ENCODE results near the gene PSME3.

PSME3 gene

DNA sequence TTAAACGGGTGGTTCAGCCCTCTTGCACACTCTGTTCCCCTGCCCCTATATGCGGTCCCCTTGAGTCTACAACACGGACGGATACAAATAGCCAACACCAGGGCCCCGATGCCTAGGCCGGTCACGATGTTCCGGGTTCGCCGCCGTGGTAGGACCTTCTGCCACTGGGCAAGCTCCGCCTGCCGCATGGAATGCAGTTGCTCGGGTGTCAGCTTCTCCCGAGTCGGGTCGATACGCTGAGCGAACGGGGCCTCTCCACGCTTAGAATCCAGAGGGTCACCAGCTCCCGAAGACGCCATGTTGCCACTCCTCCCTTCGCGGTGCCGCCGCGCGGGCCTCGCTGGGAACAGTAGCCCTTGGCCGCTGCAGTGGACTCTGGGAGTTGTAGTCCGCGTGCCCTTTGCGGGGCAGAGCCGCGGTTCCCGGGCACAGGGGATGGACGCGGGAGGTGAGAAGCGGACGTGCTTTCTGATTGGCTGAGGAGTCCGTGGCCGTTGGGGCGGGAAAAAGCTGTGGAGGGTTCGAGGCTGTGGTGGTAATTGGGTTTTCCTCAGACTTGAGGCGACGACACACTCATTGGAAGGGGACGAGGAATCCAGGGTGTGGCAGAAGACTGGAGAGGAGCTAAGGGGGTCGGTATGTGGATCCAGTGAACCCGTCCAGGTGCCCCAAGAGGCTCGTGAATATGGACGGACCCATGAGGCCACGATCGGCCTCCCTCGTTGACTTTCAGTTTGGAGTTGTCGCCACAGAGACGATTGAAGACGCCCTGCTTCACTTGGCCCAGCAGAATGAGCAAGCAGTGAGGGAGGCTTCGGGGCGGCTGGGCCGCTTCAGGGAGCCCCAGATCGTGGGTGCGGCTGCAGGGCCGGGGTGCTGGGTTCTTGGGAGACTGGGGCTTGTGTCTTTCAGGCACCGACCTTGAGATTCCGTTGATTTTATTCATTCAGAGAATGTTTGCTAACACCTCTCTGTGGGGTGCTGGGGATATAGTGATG lies 34.5 kb upstream of the PSME3 start, which contains the start of the genes CNTD1 and COA3:
Gene CNTD1, plus strand, starts transcription at position 479 of the 998 bp plus-strand sequence. Its CDS starts 207 bp downstream, at position 686.
Gene COA3, minus strand, starts transcription at position 322 of the 998 bp plus-strand sequence. Its CDS starts 23 bp downstream, at position 299.
- peak; percentile 99 for ATAC-seq (ENCODE audit: insufficient read depth, low read depth)

DNA sequence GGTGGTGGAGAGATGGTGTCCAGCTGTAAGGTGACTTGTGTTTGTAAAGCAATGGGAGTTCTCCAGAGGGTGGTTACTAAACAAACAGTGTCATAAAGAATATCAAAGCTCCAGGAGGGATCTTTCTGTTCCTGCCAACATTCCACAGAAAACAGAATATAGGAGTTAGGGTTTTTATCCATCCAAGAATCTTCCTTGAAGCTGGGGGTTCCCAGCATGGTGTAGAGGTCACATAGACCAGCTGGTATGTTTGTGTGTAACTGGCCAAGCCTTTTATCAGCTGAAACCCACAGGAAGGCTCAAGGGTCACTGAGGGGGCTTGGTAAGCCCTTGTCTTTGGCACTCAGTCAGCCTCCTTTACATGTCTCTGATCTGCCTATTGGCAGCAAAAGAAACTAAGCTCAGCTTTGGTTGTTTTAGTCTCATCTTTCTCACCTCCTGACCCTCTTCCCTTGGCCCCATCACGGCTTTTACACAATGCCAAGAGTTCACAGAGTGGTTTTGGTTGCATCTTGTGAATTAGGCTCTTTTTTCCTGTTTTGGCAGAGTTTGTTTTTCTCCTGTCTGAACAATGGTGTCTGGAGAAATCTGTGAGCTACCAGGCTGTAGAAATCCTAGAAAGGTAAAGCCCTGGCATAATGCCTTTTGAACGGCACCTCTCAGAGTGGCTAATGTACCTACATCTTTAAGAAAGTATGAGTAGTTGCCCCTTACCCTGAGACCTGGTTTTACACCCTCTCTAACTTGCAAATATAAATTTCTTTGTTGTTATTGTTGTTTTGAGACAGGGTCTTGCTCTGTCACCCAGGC lies 29.9 kb upstream of the PSME3 start:
- Histone ChIP-seq H3K9ac (ENCODE audit: low read depth, low read length) (no peak overlapping the region), H3K36me3 (ENCODE audit: insufficient read depth, low read length) (no peaks in the 10 kb centered on the region), H3K27me3 (ENCODE audit: insufficient read depth, low read length, poor library complexity) (no peaks in the 10 kb centered on the region), H3K9me3 (ENCODE audit: insufficient read depth, low read length, severe bottlenecking) (no peaks in the 10 kb centered on the region), H4K20me1 (ENCODE audit: insufficient read depth, low read length) (no peaks in the 10 kb centered on the region), H3K4me2 (ENCODE audit: insufficient read depth, low read length) (no peak overlapping the region), H3K4me1 (ENCODE audit: insufficient read depth, low read length) (peaks cover 10% of the 10 kb centered on the region), H3K79me2 (ENCODE audit: insufficient read depth, low read length) (peaks cover 6% of the 10 kb centered on the region), H2AFZ (ENCODE audit: low read depth, low read length) (no peak overlapping the region), H3K4me3 (ENCODE audit: low read depth in 1 of 2, low read length in 2 of 2) (no peak overlapping the region), H3K27ac (ENCODE audit: low read length) (no peak overlapping the region)
- ATAC-seq (ENCODE audit: insufficient read depth, low read depth) (no peak), DNase-seq (no peak)
- no peak for TF ChIP-seq EZH2 (IDR thresholded peaks at IDR 0.05; ENCODE audit: borderline replicate concordance, low read depth, low read length, severe bottlenecking)
- TF ChIP-seq, protein P1, sequence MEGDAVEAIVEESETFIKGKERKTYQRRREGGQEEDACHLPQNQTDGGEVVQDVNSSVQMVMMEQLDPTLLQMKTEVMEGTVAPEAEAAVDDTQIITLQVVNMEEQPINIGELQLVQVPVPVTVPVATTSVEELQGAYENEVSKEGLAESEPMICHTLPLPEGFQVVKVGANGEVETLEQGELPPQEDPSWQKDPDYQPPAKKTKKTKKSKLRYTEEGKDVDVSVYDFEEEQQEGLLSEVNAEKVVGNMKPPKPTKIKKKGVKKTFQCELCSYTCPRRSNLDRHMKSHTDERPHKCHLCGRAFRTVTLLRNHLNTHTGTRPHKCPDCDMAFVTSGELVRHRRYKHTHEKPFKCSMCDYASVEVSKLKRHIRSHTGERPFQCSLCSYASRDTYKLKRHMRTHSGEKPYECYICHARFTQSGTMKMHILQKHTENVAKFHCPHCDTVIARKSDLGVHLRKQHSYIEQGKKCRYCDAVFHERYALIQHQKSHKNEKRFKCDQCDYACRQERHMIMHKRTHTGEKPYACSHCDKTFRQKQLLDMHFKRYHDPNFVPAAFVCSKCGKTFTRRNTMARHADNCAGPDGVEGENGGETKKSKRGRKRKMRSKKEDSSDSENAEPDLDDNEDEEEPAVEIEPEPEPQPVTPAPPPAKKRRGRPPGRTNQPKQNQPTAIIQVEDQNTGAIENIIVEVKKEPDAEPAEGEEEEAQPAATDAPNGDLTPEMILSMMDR (IDR thresholded peaks at IDR 0.05; ENCODE audit: borderline replicate concordance, extremely low read depth, low read length, poor library complexity, severe bottlenecking): no peak

More for the DNA sequence above, 34.5 kb upstream of the PSME3 start, which contains the start of the genes CNTD1 and COA3:
- peak within 1 kb of the TSS; percentile 98 for H2AFZ ChIP-seq (ENCODE audit: low read depth, low read length)
- DNase-seq: peak; percentile 87
- no peaks in the 10 kb centered on the region for H3K27me3 ChIP-seq (ENCODE audit: insufficient read depth, low read length, poor library complexity)
- H3K79me2 ChIP-seq (ENCODE audit: insufficient read depth, low read length): peaks cover 19% of the 10 kb centered on the region
- H4K20me1 ChIP-seq (ENCODE audit: insufficient read depth, low read length): no peaks in the 10 kb centered on the region
- H3K9ac ChIP-seq (ENCODE audit: low read depth, low read length): peak within 1 kb of the TSS; percentile 78
- peak within 1 kb of the TSS; percentile 91 for H3K4me2 ChIP-seq (ENCODE audit: insufficient read depth, low read length)
- peak within 1 kb of the TSS; percentile 82 to 98 for H3K4me3 ChIP-seq (ENCODE audit: low read depth in 1 of 2, low read length in 2 of 2)
- H3K9me3 ChIP-seq (ENCODE audit: insufficient read depth, low read length, severe bottlenecking): no peaks in the 10 kb centered on the region
- H3K36me3 ChIP-seq (ENCODE audit: insufficient read depth, low read length): peaks cover 14% of the 10 kb centered on the region
- peaks cover 27% of the 10 kb centered on the region for H3K4me1 ChIP-seq (ENCODE audit: insufficient read depth, low read length)
- peak within 1 kb of the TSS; percentile 75 for H3K27ac ChIP-seq (ENCODE audit: low read length)
- no peak for TF ChIP-seq EZH2 (IDR thresholded peaks at IDR 0.05; ENCODE audit: borderline replicate concordance, low read depth, low read length, severe bottlenecking)
- TF ChIP-seq, protein P1 (IDR thresholded peaks at IDR 0.05; ENCODE audit: borderline replicate concordance, extremely low read depth, low read length, poor library complexity, severe bottlenecking): peak; percentile 6

- no peak for ATAC-seq (ENCODE audit: insufficient read depth, low read depth)
- Histone ChIP-seq H3K27ac (ENCODE audit: low read length) (no peak overlapping the region), H3K9ac (ENCODE audit: low read depth, low read length) (no peak overlapping the region), H3K4me3 (ENCODE audit: low read depth in 1 of 2, low read length in 2 of 2) (no peak overlapping the region), H3K4me2 (ENCODE audit: insufficient read depth, low read length) (no peak overlapping the region), H3K27me3 (ENCODE audit: insufficient read depth, low read length, poor library complexity) (no peaks in the 10 kb centered on the region), H3K36me3 (ENCODE audit: insufficient read depth, low read length) (peaks cover 5% of the 10 kb centered on the region; the same call in 1 of the 2 replicates), H3K79me2 (ENCODE audit: insufficient read depth, low read length) (no peaks in the 10 kb centered on the region), H3K4me1 (ENCODE audit: insufficient read depth, low read length) (no peaks in the 10 kb centered on the region), H2AFZ (ENCODE audit: low read depth, low read length) (no peak overlapping the region), H3K9me3 (ENCODE audit: insufficient read depth, low read length, severe bottlenecking) (no peaks in the 10 kb centered on the region), H4K20me1 (ENCODE audit: insufficient read depth, low read length) (no peaks in the 10 kb centered on the region)
- no peak for TF ChIP-seq EZH2 (IDR thresholded peaks at IDR 0.05; ENCODE audit: borderline replicate concordance, low read depth, low read length, severe bottlenecking)
- TF ChIP-seq, protein P1 (IDR thresholded peaks at IDR 0.05; ENCODE audit: borderline replicate concordance, extremely low read depth, low read length, poor library complexity, severe bottlenecking): no peak
- DNase-seq: no peak
Observed at GRCh38 chr17:42804918-42805367, 28.3 kb upstream of the PSME3 start.

All from DND-41 (cell line).